GM12878 (cell line): ENCODE data around the gene SMOC2. TPM values are rescaled to one million over a fixed set of nuclear protein-coding genes. Genes with fewer than 3 reads are reported as not detected.

Source experiments
- ATAC-seq: fragments of 200-7000 bp; cut with Tn5 transposase; 3 replicates; pipeline ENCODE4 v1.9.1; 2020; ENCODE audit warnings: mild to moderate bottlenecking, moderate library complexity
- BruUV-seq: library from RNA; stranded (reverse); fragments of 400-500 nt; replicated peaks from 2 replicates; lab custom pipeline; 2021; lab: Mats Ljungman, UMichigan
- CTCF ChIA-PET: fragments of 300-600 bp; sonication (Branson Sonifier 250); formaldehyde crosslinking; extraction: SDS; loops from one replicate; lab custom pipeline; 2021; ENCODE audit warnings: inconsistent platforms; lab: Yijun Ruan, JAX
- POLR2A ChIA-PET: fragments of 350-600 bp; formaldehyde crosslinking; extraction: SDS; loops from one replicate; lab custom pipeline; 2021; ENCODE audit warnings: inconsistent platforms; lab: Charles Lee
- RAD21 ChIA-PET: fragments of 300-600 bp; sonication (Branson Sonifier 250); formaldehyde crosslinking; loops from one replicate; lab custom pipeline; 2023; ENCODE audit warnings: antibody characterized with exemption; ENCODE audit not compliant: unreplicated experiment; lab: Charles Lee
- SMC1A ChIA-PET: fragments of 300-600 bp; sonication (Branson Sonifier 250); formaldehyde crosslinking; loops from one replicate; lab custom pipeline; 2023; ENCODE audit not compliant: unreplicated experiment, uncharacterized antibody; lab: Charles Lee
- DNase-seq: peaks from one replicate; pipeline ENCODE4 v3.0.0-alpha.2; 2011; ENCODE audit warnings: low read depth, low spot score
- FAIRE-seq: peaks from 3 replicates; lab custom pipeline; 2011; peaks lifted over from hg19 to GRCh38; lab: Jason Lieb, UNC
- H2AFZ ChIP-seq: 2 replicates; pipeline ENCODE4 v1.6.0; 2011; ENCODE audit warnings: low read depth, low read length, control low read depth; ENCODE audit not compliant: control insufficient read depth
- H3K27ac ChIP-seq: 2 replicates; pipeline ENCODE4 v1.5.1; 2011; ENCODE audit warnings: control low read depth; ENCODE audit not compliant: control insufficient read depth, insufficient read depth
- H3K27me3 ChIP-seq, 2 experiments: replicated peaks in 1 of 2; 2 replicates each; pipeline versions ENCODE4 v1.6.0 to v1.6.1; 2011; ENCODE audit warnings: low read length in 1 of 2; ENCODE audit not compliant: control insufficient read depth in 2 of 2, insufficient read depth in 2 of 2
- H3K36me3 ChIP-seq, 2 experiments: 2 replicates each; pipeline ENCODE4 v1.5.1; 2011; ENCODE audit warnings: low read length in 1 of 2; ENCODE audit not compliant: control insufficient read depth in 2 of 2, insufficient read depth in 2 of 2
- H3K4me1 ChIP-seq: 2 replicates; pipeline ENCODE4 v1.6.1; 2011; ENCODE audit warnings: mild to moderate bottlenecking, low read length, moderate library complexity, mixed read lengths; ENCODE audit not compliant: control insufficient read depth, insufficient read depth
- H3K4me2 ChIP-seq: 2 replicates; pipeline ENCODE4 v1.6.0; 2011; ENCODE audit warnings: control low read depth; ENCODE audit not compliant: control insufficient read depth, insufficient read depth
- H3K4me3 ChIP-seq: fragments of 200-600 bp; sonication (generic); 2 replicates; pipeline ENCODE4 v1.5.1; 2016
- H3K79me2 ChIP-seq: 2 replicates; pipeline ENCODE4 v1.6.0; 2011; ENCODE audit warnings: low read length; ENCODE audit not compliant: control insufficient read depth, insufficient read depth
- H3K9ac ChIP-seq: 2 replicates; pipeline ENCODE4 v1.8.0; 2011; ENCODE audit warnings: low read length, control low read depth, mixed read lengths; ENCODE audit not compliant: control insufficient read depth, insufficient read depth
- H3K9me3 ChIP-seq: replicated peaks from 3 replicates; pipeline ENCODE4 v1.5.1; 2011; ENCODE audit warnings: mild to moderate bottlenecking, low read length; ENCODE audit not compliant: control insufficient read depth, insufficient read depth
- H4K20me1 ChIP-seq: 2 replicates; pipeline ENCODE4 v1.6.0; 2011; ENCODE audit not compliant: control insufficient read depth, insufficient read depth
- CHD1 ChIP-seq: IDR thresholded peaks from 2 replicates; pipeline ENCODE4 v1.6.1; 2012; ENCODE audit warnings: low read depth, low read length, improper control_type of control experiment
- CHD2 ChIP-seq: IDR thresholded peaks from 2 replicates; pipeline ENCODE4 v1.6.1; 2011; ENCODE audit warnings: low read depth, low read length, improper control_type of control experiment, borderline replicate concordance
- DPF2 ChIP-seq: fragments of 450-650 bp; IDR thresholded peaks from 2 replicates; pipeline ENCODE4 v1.6.1; 2017; ENCODE audit warnings: mild to moderate bottlenecking
- JUNB ChIP-seq: IDR thresholded peaks from 2 replicates; pipeline ENCODE4 v1.6.1; 2016; ENCODE audit warnings: antibody characterized with exemption, mild to moderate bottlenecking
- KLF5 ChIP-seq: fragments of 450-650 bp; IDR thresholded peaks from 2 replicates; pipeline ENCODE4 v1.6.1; 2014; ENCODE audit warnings: mild to moderate bottlenecking; ENCODE audit not compliant: partially characterized antibody
- NFIC ChIP-seq: IDR thresholded peaks from 2 replicates; pipeline ENCODE4 v1.6.1; 2012; ENCODE audit warnings: low read depth, mild to moderate bottlenecking, inconsistent platforms, low read length, moderate library complexity
- RFX5 ChIP-seq: IDR thresholded peaks from 2 replicates; pipeline ENCODE4 v1.6.1; 2011; ENCODE audit warnings: low read depth, low read length, improper control_type of control experiment
- SIX5 ChIP-seq: IDR thresholded peaks from 2 replicates; pipeline ENCODE4 v1.6.1; 2011; ENCODE audit warnings: mild to moderate bottlenecking, low read depth, low read length, moderate library complexity; ENCODE audit not compliant: severe bottlenecking
- SUZ12 ChIP-seq: fragments of 200-600 bp; sonication (generic); IDR thresholded peaks from one replicate; pipeline ENCODE4 v1.6.1; 2018; ENCODE audit warnings: antibody characterized with exemption, mild to moderate bottlenecking; ENCODE audit not compliant: unreplicated experiment
- TCF12 ChIP-seq: IDR thresholded peaks from 2 replicates; pipeline ENCODE4 v1.6.1; 2011; ENCODE audit warnings: low read depth, mild to moderate bottlenecking, low read length
- ZSCAN29 ChIP-seq: fragments of 450-650 bp; IDR thresholded peaks from 2 replicates; pipeline ENCODE4 v1.6.1; 2017; ENCODE audit warnings: mild to moderate bottlenecking, moderate library complexity
- WGBS: methylation state at CpG from one replicate; pipeline ENCODE4 v1.1.6; 2016; ENCODE audit warnings: low lambda C conversion rate; ENCODE audit not compliant: insufficient replicate concordance, insufficient coverage; ENCODE audit errors: missing lambda C conversion rate; 5-methylcytosine and 5-hydroxymethylcytosine counted together
- in situ Hi-C: fragments of 300-500 bp; cut with MboI; formaldehyde crosslinking; loops from 9 replicates; pipeline ENCODE4 v1.14.3; 2018; ENCODE audit warnings: mixed read lengths
- intact Hi-C: fragments of 100-400 bp; cut with micrococcal nuclease; formaldehyde crosslinking; loops from one replicate; pipeline ENCODE4 v1.14.2; 2022; ENCODE audit not compliant: unreplicated experiment
- polyA plus RNA-seq, 11 experiments: library from polyadenylated mRNA; depleted of rRNA in 4 of 11; unstranded in 6 of 11; stranded (reverse) in 5 of 11; fragments of >200 nt; fragmentation: Nextera tagmentation in 4 of 11; fragmentation: Illumina TruSeq in 1 of 11; extraction: Ambion mirVana in 4 of 11; extraction: Trizol in 1 of 11; gene quantifications; 1 replicate in 1 of 11; 2 replicates in 10 of 11; pipeline versions ENCODE4 v1.2.1 to v1.2.3, GENCODE V29; 2011 to 2016; ENCODE audit warnings: inconsistent platforms in 2 of 11, missing spikeins in 2 of 11, low read depth in 1 of 11
- total RNA-seq, 4 experiments: library from RNA; depleted of rRNA in 3 of 4; stranded (reverse); fragments of >200 nt in 3 of 4; fragmentation: Illumina TruSeq in 1 of 4; extraction: Trizol in 1 of 4; gene quantifications; 2 replicates each; pipeline versions ENCODE4 v1.2.1 to v1.2.3, GENCODE V29; 2013 to 2021
- TF ChIP-seq, protein P1 (sequence below): IDR thresholded peaks from 2 replicates; pipeline ENCODE4 v1.6.1; 2011; ENCODE audit warnings: low read depth, low read length, improper control_type of control experiment, borderline replicate concordance
- TF ChIP-seq, protein P2 (sequence below): fragments of 450-650 bp; IDR thresholded peaks from 2 replicates; pipeline ENCODE4 v1.6.1; 2018; ENCODE audit warnings: mild to moderate bottlenecking, low read depth, moderate library complexity; ENCODE audit not compliant: partially characterized antibody
- TF ChIP-seq, protein P3 (sequence below): IDR thresholded peaks from 2 replicates; pipeline ENCODE4 v1.6.1; 2012; ENCODE audit warnings: low read depth, low read length, improper control_type of control experiment
- TF ChIP-seq, protein P4 (sequence below): fragments of 450-650 bp; formaldehyde crosslinking; IDR thresholded peaks from 2 replicates; pipeline ENCODE4 v1.4.0; 2022; ENCODE audit warnings: mild to moderate bottlenecking, moderate library complexity

SMOC2 gene
- total and polyA plus RNA-seq, 10 of the 15 experiments (the other 5 are each of a cell fraction or from before 2014, with no cell fraction given) = 0.10 to 0.12 TPM; not detected in 8

- no peaks in the 10 kb centered on the region for H3K4me1 ChIP-seq
- no peaks in the 10 kb centered on the region for H3K79me2 ChIP-seq
- WGBS = 37% methylated on average over 5 of the region's 6 CpGs
- H3K36me3 ChIP-seq = no peaks in the 10 kb centered on the region
- no peak overlapping the region for H2AFZ ChIP-seq
- CTCF ChIA-PET = no interaction called here
- H4K20me1 ChIP-seq = no peaks in the 10 kb centered on the region
- H3K27ac ChIP-seq = no peak overlapping the region
- no TSS peak for BruUV-seq
- DNase-seq = no peak
- TF ChIP-seq JUNB = no peak
- TF ChIP-seq, protein P1, sequence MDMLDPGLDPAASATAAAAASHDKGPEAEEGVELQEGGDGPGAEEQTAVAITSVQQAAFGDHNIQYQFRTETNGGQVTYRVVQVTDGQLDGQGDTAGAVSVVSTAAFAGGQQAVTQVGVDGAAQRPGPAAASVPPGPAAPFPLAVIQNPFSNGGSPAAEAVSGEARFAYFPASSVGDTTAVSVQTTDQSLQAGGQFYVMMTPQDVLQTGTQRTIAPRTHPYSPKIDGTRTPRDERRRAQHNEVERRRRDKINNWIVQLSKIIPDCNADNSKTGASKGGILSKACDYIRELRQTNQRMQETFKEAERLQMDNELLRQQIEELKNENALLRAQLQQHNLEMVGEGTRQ = no peak
- no peak for TF ChIP-seq KLF5
- TF ChIP-seq RFX5 = no peak
- no peak for TF ChIP-seq ZSCAN29
- TF ChIP-seq SIX5 = no peak
- TF ChIP-seq, protein P2, sequence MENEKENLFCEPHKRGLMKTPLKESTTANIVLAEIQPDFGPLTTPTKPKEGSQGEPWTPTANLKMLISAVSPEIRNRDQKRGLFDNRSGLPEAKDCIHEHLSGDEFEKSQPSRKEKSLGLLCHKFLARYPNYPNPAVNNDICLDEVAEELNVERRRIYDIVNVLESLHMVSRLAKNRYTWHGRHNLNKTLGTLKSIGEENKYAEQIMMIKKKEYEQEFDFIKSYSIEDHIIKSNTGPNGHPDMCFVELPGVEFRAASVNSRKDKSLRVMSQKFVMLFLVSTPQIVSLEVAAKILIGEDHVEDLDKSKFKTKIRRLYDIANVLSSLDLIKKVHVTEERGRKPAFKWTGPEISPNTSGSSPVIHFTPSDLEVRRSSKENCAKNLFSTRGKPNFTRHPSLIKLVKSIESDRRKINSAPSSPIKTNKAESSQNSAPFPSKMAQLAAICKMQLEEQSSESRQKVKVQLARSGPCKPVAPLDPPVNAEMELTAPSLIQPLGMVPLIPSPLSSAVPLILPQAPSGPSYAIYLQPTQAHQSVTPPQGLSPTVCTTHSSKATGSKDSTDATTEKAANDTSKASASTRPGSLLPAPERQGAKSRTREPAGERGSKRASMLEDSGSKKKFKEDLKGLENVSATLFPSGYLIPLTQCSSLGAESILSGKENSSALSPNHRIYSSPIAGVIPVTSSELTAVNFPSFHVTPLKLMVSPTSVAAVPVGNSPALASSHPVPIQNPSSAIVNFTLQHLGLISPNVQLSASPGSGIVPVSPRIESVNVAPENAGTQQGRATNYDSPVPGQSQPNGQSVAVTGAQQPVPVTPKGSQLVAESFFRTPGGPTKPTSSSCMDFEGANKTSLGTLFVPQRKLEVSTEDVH = no peak
- TF ChIP-seq TCF12 = no peak
- TF ChIP-seq NFIC = no peak
- TF ChIP-seq DPF2 = no peak
- TF ChIP-seq SUZ12 = no peak
- TF ChIP-seq, protein P3, sequence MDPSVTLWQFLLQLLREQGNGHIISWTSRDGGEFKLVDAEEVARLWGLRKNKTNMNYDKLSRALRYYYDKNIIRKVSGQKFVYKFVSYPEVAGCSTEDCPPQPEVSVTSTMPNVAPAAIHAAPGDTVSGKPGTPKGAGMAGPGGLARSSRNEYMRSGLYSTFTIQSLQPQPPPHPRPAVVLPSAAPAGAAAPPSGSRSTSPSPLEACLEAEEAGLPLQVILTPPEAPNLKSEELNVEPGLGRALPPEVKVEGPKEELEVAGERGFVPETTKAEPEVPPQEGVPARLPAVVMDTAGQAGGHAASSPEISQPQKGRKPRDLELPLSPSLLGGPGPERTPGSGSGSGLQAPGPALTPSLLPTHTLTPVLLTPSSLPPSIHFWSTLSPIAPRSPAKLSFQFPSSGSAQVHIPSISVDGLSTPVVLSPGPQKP = no peak
- TF ChIP-seq, protein P4, sequence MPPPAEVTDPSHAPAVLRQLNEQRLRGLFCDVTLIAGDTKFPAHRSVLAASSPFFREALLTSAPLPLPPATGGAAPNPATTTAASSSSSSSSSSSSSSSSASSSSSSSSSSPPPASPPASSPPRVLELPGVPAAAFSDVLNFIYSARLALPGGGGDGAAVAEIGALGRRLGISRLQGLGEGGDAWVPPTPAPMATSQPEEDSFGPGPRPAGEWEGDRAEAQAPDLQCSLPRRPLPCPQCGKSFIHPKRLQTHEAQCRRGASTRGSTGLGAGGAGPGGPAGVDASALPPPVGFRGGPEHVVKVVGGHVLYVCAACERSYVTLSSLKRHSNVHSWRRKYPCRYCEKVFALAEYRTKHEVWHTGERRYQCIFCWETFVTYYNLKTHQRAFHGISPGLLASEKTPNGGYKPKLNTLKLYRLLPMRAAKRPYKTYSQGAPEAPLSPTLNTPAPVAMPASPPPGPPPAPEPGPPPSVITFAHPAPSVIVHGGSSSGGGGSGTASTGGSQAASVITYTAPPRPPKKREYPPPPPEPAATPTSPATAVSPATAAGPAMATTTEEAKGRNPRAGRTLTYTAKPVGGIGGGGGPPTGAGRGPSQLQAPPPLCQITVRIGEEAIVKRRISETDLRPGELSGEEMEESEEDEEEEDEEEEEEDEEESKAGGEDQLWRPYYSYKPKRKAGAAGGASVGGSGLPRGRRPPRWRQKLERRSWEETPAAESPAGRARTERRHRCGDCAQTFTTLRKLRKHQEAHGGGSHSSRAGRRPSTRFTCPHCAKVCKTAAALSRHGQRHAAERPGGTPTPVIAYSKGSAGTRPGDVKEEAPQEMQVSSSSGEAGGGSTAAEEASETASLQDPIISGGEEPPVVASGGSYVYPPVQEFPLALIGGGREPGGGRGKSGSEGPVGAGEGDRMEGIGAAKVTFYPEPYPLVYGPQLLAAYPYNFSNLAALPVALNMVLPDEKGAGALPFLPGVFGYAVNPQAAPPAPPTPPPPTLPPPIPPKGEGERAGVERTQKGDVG = no peak
- no peak for TF ChIP-seq CHD1
- TF ChIP-seq CHD2 = no peak
- TF ChIP-seq, all 136 proteins: peak for 0
- ChIA-PET POLR2A (no interaction called here), SMC1A (no interaction called here), RAD21 (no interaction called here)
- Histone ChIP-seq H3K9ac (no peak overlapping the region), H3K9me3 (no peaks in the 10 kb centered on the region), H3K27me3 (no peaks in the 10 kb centered on the region), H3K4me2 (no peak overlapping the region), H3K4me3 (no peak overlapping the region)
- FAIRE-seq = no peak
- intact Hi-C loops = no loop called here
- in situ Hi-C loops = no loop called here
- ATAC-seq = no peak
Measured at GRCh38 chr6:168583126-168583525, 142.1 kb downstream of the SMOC2 start.
